ENCODE data around the gene TMEM44.

The TMEM44 gene

GRCh38 chr3:194575484-194576210 is 57.6 kb downstream of the TMEM44 start:
- no peak for DNase-seq

DNA sequence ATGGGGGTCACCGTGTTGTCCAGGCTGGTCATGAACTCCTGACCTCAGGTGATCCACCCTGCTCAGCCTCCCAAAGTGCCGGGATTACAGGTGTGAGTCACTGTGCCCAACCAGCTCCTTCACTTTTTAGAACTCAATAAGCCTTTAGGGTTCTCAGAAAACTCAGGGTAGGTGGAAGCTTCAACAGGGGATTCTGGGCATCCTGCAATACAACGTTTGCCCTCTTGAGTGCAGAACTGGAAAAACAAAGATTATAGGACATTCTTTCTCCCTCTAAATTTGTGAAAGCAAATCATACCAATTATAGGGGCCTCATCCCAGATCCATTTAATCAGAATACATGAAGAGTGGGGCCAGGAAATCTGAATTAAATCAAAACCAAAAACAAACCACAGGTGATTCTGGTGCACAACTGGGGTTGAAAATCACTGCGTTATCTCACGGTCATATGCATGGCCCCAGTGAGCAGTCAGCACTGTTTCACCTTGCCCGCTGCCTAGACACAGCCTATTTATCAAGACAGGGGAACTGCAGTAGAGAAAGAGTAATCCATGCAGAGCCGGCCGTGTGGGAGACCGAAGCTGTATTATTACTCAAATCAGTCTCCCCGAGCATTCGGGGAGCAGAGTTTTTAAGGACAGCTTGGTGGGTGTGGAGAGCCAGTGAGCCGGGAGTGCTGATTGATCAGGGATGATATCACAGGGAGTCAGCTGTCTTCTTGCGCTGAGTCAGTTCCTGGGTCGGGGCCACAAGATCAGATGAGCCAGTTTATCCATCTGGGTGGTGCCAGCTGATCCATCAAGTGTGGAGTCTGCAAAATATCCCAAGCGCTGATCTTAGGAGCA is 58.4 kb downstream of the TMEM44 start:
- DNase-seq, result no peak

- DNase-seq, result peak; percentile 48
These were observed 59.4 kb downstream of the TMEM44 start for GRCh38 chr3:194573680-194574437.

DNA sequence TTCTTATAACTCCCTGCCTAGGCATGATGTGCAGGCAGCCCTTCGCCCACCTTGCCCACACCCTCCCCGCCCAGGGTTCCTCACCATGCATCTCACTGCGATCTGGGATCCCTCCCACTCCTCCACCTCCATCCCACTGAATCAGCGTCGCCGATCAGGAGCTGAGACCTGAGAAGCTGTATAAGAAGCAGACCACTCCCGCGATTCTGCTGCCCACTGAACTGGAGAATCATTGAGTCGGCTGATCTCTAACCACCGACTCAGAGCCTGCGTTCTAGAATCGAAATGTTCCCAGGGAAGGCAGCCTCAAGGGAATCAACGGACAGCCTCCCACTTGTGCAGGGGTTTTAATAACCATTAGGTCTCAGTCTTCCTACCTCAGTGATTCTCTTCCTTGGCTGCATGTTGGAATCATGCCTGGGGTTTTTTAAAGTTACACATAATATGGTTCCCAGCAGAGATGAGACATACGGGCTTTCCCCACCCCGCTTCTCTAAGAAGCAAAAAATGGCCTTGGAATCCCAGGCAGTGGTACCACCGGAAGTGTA is 60.2 kb downstream of the TMEM44 start:
- DNase-seq, result no peak

- no peak for DNase-seq
These were observed 61.0 kb downstream of the TMEM44 start for GRCh38 chr3:194572143-194572789.

DNA sequence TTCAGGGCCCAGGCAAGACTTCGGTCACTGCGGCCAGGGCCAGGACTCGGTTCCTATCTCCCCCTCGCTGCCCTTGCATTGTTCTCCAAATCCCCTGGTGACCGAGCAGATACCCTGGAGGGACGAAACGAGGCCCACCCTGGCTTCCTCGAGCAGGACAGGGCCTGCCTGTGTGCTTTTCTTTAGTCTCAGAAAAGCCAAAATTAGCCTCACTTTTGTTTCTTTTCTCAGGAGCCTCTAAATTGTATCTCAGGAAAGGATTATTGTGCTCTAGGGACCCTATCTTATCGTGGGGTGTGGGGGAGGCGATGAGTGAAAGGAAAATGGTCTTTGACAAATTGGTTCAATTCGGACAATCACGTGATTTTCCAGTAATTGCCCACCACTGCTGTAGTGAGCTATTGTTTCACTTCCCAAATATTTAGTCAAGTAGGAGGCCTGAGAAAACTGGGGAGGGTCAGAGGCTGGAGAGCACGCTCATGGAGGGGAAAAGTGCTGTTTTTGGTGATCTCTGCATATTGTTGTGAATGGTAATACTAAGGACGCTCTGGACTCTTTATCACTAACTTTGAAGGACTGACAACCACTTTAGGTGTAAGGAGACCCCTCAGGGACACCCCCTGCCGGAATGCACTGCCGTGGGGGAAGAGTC is 61.6 kb downstream of the TMEM44 start:
- no peak for DNase-seq

- no peak for DNase-seq
These were observed 62.3 kb downstream of the TMEM44 start for GRCh38 chr3:194570898-194571297.

DNA sequence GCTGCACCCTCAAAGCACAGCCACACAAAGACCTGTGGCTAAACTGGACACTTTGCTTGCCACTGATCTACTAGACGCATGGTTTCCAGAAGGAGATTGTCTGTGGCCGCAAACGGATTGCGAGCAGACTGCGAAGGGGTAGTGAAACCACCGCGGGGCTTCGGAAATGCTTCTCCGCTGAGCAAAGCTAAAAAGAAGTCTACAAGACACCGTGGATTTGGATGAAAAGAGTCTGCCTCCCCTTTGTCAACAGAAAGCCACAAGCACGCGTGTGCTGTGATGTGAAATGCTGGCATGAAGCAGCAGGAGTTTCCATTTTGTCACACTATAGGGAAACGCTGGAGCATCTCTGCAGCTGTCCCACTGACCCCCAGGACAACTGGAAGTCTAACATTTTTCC is 63.0 kb downstream of the TMEM44 start:
- no peak for DNase-seq

DNA sequence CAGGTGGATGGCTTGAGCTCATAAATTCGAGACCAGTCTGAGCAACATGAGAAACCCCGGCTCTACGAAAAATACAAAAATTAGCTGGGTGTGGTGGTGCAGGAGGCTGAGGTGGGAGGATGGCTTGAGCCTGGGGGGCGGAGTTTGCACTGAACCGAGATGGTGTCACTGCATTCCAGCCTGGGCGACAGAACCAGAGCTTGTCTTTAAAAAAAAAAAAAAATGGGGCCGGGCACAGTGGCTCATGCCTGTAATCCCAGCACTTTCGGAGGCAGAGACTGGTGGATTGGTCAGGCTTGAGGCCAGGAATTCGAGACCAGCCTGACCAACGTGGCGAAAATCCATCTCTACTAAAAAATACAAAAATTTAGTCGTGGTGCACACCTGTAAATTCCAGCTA is 64.0 kb downstream of the TMEM44 start:
- no peak for DNase-seq

- no peak for DNase-seq
These were observed 67.5 kb downstream of the TMEM44 start for GRCh38 chr3:194565597-194566190.

GRCh38 chr3:194562986-194563385 is 70.2 kb downstream of the TMEM44 start:
- DNase-seq, result no peak

- DNase-seq, result peak; percentile 40
These were observed 71.8 kb downstream of the TMEM44 start for GRCh38 chr3:194561306-194561974.

DNA sequence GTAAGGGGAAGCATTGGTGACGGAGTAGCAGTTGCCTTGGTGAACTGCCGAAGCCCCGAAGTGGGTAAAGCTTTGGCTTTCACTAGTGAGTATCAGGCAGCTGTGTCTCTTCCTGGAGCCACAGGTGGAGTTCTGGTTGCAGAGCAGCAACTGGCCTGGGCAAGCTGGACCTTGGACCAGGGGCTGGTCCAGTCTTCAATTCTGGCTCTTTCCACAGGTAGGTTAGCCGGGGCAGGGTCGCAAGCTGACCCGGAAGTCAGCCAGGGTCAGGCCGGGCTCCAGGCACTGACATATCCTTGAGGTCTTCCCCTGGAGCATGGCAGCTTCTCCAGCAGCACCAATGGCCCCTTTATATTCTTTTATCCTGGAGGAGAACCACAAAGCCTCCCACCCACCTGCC is 73.2 kb downstream of the TMEM44 start:
- DNase-seq, result no peak

DNA sequence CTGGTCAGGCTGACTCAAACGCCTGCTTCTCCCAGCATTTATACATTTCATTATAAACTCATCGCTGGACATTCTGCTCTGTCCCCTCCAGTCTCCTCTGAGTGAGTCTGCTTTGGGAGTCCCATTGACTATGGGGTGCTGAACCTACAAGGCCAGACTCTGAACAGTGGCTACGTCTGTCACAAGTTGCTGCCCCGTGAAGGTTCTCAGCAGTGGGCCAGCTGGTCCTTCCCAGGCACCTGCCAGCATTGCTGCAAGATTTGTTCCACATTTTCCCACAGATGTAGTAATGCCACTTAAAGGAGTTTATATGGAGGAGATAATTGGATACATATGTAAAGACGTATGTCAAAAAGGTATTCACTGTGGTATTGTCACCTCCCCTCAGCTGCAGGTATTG is 73.7 kb downstream of the TMEM44 start:
- no peak for DNase-seq

DNA sequence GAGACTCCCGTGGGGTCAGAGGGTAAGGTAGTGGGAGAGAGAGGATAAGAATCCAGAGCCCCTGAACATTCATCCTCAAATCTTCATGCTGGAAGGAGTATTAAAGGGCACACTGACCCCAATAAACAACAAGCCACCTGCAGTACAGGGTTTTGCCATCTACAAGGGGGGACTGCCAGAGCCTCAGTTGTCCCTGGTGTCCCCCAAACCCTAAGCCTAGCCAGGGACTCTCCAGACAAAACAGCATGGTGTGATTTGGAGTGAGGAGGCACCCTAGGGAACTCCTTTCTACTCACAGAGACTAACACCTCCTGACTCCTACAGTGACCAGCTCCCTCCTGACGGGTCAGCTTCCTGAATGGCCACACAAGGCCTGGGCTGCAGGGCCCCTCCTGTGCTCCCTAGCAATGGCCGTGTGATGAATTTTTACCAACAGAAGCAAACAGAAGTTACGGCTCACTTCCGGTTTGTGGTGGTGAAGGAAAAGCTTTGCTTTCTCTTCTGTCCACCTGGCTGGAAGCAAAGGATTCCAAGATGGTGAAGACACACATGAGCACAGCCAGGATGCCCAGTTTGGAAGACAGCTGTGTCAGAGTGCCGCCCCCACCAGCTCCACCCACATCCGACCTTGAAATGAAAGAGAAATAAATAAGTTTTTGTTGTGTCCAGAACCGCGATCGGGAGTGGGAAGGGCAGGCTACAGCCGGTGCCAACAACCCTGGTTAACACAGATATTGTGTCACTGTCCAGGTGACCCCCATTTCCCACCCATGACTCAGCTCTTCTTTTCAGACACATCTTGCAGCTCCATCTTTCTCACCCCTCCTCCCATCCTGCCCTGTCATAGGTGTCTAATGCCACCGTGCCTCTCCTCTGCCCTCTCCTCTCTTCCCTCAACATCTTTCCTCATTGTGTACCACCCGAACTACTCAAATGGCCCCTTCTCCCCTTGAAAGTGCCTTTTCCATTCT is 76.8 kb downstream of the TMEM44 start:
- peak; percentile 35 for DNase-seq

- DNase-seq, result no peak
These were observed 77.8 kb downstream of the TMEM44 start for GRCh38 chr3:194555175-194556062.

DNA sequence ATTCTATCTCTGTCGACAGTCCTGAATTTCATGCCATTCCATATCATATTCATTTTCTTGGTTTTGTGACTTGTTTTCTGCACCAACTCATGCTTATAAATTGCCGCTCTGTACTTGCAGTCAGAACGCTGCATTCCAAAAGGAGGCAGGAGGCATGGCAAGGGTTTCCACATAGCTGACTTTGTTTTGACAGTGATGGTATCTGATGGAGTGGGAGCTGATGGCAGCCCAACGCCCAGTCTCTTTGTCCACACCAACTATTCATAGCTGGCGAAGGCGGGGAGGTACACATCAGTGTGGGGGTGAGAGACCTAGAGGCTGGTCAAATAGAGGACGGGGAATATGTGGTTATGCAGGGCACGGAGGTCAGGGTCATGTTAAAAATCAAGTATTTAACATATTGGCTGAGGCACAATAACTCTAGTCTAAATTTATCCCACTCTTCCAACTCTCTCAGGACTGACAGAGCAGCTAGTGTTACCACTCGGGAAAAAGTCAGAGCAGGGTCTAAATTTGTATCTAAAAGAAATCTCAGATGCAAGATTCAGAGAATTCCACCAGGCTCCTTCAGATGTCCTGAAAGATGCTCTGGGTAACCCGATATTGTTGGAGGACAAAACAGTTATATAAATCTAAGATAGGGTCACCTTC is 78.6 kb downstream of the TMEM44 start:
- no peak for DNase-seq

GRCh38 chr3:194552327-194552949 is 80.8 kb downstream of the TMEM44 start:
- DNase-seq, result no peak
